Activated gamma-delta T cell (primary cell): ENCODE data around the gene FIGNL2.

Experiments used
- DNase-seq: peaks from one replicate; lab custom pipeline; 2025; lab: John Stamatoyannopoulos, UW

The FIGNL2 gene

GRCh38 chr12:51773145-51773869 lies 75.2 kb downstream of the FIGNL2 start:
- DNase-seq = no peak

DNA sequence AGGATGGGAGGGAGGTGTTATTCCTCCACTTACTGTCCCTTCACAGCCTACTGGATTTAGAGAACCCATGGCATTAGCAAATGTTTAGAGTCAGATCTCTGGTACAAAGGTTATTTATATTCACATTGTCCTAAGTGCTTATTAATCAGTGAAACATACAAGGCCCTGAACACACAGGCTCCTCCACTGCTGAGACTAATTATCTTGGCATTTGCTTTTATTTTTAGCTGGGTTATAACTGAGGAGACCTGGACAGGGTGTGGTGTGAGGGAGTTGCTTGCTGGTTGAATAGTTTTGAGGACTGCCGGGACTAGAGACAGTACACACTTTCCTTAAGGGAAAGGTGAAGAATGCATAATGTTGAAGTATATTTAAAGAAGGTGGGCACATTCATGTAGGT lies 77.5 kb downstream of the FIGNL2 start:
- DNase-seq = no peak
